Ectodermal cell (in vitro differentiated cells): Measurements from ENCODE around the gene OAT. TPM values are rescaled to one million over a fixed set of nuclear protein-coding genes. Genes with fewer than 3 reads are reported as not detected.

Experiments
- H3K27ac ChIP-seq: 2 replicates; pipeline ENCODE4 v1.7.0; 2013; ENCODE audit warnings: mild to moderate bottlenecking, low read depth, low read length; ENCODE audit not compliant: insufficient read depth, poor library complexity, severe bottlenecking
- H3K27me3 ChIP-seq: 2 replicates; pipeline ENCODE4 v1.7.0; 2013; ENCODE audit warnings: mild to moderate bottlenecking, low read length; ENCODE audit not compliant: insufficient read depth, control insufficient read depth, poor library complexity, severe bottlenecking
- H3K36me3 ChIP-seq: one replicate; pipeline ENCODE4 v1.7.0; 2013; ENCODE audit warnings: low read length; ENCODE audit not compliant: control insufficient read depth, insufficient read depth
- H3K4me1 ChIP-seq: one replicate; pipeline ENCODE4 v1.7.0; 2013; ENCODE audit warnings: low read length; ENCODE audit not compliant: control insufficient read depth, insufficient read depth
- H3K4me3 ChIP-seq: 2 replicates; pipeline ENCODE4 v1.7.0; 2013; ENCODE audit warnings: low read depth, low read length, control low read depth; ENCODE audit not compliant: insufficient read depth
- H3K9me3 ChIP-seq: 2 replicates; pipeline ENCODE4 v1.7.0; 2013; ENCODE audit warnings: mild to moderate bottlenecking, low read length, moderate library complexity; ENCODE audit not compliant: control insufficient read depth
- WGBS, 2 experiments: methylation state at CpG; one replicate each; pipeline ENCODE4 v1.1.7; 2013; ENCODE audit warnings: missing lambda C conversion rate in 2 of 2; 5-methylcytosine and 5-hydroxymethylcytosine counted together
- polyA plus RNA-seq, 4 experiments: library from polyadenylated mRNA; stranded (reverse); fragments of 50-300 nt; gene quantifications; one replicate each; pipeline ENCODE4 v1.2.3, GENCODE V29; 2013

Gene OAT
- polyA plus RNA-seq (2013, experiment 1 of 4) = 31.5 TPM
- polyA plus RNA-seq (2013, experiment 2 of 4) = 28.7 TPM
- polyA plus RNA-seq (2013, experiment 3 of 4) = 26.1 TPM
- 28.0 TPM for polyA plus RNA-seq (2013, experiment 4 of 4)

DNA sequence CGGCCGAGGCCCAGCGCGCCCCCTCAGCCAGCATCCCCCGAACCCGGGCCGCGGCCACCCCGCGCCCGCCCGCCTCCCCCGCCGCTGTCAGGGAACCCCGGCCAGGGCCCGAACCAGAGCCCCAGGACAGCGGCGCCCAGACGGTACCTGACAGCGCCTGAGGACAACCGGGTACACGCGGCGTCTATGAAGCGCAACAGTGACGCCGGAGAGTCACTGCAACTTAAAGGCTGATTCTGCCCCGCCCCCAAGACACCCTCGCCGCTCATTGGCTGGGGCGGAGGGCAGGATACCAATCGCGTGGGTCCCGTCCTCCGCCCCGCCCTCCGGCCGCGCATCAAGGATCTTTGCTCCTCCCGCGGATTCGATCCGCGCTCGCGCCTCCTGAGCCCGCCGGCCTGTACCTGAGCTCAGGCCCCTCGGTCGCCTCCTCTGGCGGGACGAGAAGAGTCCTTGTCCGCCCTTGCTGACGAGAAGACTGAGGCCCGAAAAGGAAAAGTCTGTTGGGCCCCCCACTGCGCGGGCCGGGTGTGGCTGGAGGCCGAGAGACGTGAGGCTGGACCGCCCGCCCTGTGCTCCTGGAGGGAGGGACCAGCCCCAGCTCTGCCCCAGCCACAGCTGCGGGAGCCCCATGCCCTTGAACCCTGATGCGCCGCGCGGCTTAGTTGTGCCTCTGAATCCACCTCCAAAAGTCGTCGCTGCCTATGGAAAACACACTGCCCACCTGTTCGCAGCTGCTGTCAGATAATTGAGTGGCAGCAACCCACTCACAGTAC lies at the start of gene OAT:
Gene OAT, minus strand, starts transcription at position 198 of the 776 bp plus-strand sequence. CDS start 6,752 bp downstream, outside the sequence.
- H3K4me3 ChIP-seq = peak within 1 kb of the TSS; percentile 51
- no peaks in the 10 kb centered on the region for H3K36me3 ChIP-seq
- 4 to 5% methylated on average over 70 of the region's 70 CpGs for WGBS, 2 experiments
- H3K27me3 ChIP-seq = peaks cover 42% of the 10 kb centered on the region
- H3K9me3 ChIP-seq = no peaks in the 10 kb centered on the region
- no peaks in the 10 kb centered on the region for H3K4me1 ChIP-seq
- H3K27ac ChIP-seq = no peak within 1 kb of the TSS

GRCh38 chr10:124467165-124467564 lies 48.4 kb upstream of the OAT start:
- Histone ChIP-seq H3K4me3 (no peak overlapping the region), H3K27me3 (peaks cover 12% of the 10 kb centered on the region), H3K36me3 (no peaks in the 10 kb centered on the region), H3K27ac (no peak overlapping the region), H3K4me1 (peaks cover 13% of the 10 kb centered on the region), H3K9me3 (no peaks in the 10 kb centered on the region)
- WGBS, 2 experiments = 91% methylated on average over 4 of the region's 4 CpGs

DNA sequence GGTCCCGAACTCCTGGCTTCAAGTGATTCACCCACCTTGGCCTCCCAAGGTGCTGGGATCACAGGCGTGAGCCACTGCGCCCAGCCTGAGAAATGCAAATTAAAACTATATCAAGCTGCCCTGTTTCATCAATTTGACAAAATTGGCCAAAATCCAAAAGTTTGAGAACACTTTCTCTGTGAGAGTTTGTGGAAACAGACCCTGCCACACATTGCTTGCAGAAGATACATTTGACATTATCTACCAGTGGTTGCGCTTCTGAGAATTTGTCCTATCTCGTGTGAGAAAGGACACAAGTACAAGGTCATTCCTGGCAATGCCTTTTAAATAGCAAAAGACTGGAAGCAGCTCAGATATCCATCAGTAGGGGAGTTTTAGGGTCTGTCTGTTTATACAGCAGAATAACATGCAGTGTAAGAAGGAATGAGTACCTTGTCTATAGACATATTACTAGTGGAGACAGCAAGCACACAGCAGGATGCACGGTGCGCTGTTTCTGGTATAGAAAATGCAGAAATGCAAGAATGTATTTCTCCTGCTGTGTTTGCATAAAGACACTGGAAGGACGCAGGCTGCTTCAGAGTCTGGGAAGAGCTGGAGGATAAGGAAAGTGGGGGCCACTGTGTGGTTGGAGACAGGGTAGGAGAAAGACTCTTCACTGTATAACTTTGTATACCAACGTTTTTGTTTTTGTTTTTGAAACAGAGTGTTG lies 47.2 kb upstream of the OAT start:
- Histone ChIP-seq H3K9me3 (no peaks in the 10 kb centered on the region), H3K27ac (no peak overlapping the region), H3K27me3 (peaks cover 12% of the 10 kb centered on the region), H3K4me1 (peaks cover 11% of the 10 kb centered on the region), H3K36me3 (no peaks in the 10 kb centered on the region), H3K4me3 (no peak overlapping the region)
- 54 to 56% methylated on average over 9 of the region's 9 CpGs for WGBS, 2 experiments

- Histone ChIP-seq H3K4me3 (no peak overlapping the region), H3K9me3 (no peaks in the 10 kb centered on the region), H3K27me3 (peaks cover 12% of the 10 kb centered on the region), H3K27ac (no peak overlapping the region), H3K4me1 (peaks cover 6% of the 10 kb centered on the region), H3K36me3 (no peaks in the 10 kb centered on the region)
- WGBS, 2 experiments = 82 to 84% methylated on average over 17 of the region's 17 CpGs
These were observed 46.5 kb upstream of the OAT start for GRCh38 chr10:124465003-124465776.

DNA sequence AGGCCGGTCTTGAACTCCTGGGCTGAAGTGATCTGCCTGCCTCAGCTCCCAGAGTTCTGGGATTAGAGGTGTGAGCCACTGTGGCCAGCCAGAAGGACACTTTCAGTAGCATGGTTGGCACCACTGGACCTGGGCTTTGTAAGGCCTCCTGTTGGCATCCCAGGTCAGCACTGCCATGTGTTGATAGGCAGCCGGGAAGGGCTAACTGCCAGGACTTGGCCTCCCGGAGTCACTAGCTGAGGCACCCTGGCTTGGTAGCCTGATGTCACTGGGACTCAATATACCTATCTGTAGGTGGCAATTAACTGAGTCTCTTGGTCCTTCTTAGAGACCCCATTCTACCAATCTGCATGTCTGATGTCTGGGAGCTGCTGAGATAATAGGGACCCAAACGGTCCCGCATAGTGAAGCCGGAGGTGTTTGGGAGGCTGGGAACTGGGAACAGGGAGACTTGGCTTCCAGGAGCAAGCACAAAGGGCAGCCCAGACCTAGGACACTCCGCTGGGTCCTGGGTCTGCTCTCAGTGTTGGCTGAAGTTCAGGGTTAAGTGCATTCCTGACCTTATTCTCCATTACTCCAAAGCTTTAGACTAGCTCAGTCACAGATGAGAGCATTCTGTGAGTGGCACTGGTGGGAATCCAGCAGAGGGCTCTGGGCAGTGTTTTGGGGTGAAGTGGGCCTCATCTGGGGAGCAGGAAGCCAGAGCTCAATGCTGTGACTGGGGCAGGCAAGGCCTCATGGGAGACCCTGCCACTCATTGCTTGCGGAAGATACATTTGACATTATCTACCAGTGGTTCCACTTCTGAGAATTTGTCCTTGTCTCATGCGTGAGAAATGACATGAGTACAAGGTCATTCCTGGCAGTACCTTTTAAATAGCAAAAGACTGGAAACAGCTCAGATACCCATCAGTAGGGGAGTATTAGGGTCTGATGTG lies 45.6 kb upstream of the OAT start:
- no peak overlapping the region for H3K27ac ChIP-seq
- peaks cover 12% of the 10 kb centered on the region for H3K27me3 ChIP-seq
- H3K4me1 ChIP-seq = no peaks in the 10 kb centered on the region
- 80 to 84% methylated on average over 9 of the region's 9 CpGs for WGBS, 2 experiments
- no peaks in the 10 kb centered on the region for H3K36me3 ChIP-seq
- H3K4me3 ChIP-seq = no peak overlapping the region
- H3K9me3 ChIP-seq = no peaks in the 10 kb centered on the region

DNA sequence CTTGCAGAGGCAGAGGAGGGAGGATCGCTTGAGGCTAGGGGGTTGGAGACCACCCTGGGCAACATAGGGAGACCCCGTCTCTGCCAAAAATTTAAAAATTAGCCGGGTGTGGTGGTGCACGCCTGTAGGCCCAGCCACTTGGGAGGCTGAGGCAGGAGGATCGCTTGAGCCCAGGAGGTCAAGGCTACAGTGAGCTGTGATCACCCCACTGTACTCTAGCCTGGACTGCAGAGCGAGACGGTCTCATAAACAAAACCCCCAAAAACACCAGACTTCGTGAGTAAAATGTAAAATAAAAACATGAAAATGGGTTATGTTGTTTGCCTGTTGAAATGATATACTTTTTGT lies 43.6 kb upstream of the OAT start:
- Histone ChIP-seq H3K4me3 (peak overlapping the region; percentile 64), H3K36me3 (no peaks in the 10 kb centered on the region), H3K9me3 (no peaks in the 10 kb centered on the region), H3K4me1 (no peaks in the 10 kb centered on the region), H3K27me3 (no peaks in the 10 kb centered on the region), H3K27ac (no peak overlapping the region)
- 85 to 86% methylated on average over 8 of the region's 8 CpGs for WGBS, 2 experiments

DNA sequence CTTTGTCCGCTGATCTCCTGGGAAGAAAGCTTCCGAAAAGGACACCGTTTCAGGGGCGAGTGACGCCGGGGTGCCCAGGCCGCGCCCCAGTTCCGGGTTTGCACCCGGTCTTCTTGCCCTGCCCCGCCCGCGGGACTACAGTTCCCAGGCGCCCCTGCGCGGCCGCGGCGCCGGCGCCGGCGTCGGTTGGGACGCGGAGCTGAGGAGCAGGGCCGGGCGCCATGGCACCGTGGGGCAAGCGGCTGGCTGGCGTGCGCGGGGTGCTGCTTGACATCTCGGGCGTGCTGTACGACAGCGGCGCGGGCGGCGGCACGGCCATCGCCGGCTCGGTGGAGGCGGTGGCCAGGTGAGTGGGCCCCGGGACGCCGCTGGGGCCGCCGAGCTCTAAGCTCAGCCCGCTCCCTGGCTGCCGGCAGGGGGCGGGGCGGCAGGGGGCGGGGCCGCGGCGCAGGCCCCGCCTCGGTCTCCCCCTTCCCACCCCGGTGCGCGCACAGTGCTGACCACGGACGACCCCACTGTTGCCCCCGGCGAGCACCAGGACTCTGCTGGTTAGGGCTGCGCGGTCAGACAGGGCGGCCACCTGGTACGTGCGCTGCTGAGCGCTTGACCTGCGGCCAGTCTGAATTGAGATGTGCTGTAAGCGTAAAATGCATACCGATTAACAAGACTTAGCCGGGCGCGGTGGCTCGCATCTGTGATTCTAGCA lies 43.1 kb upstream of the OAT start, which contains the start of gene LHPP:
Gene LHPP, plus strand, starts transcription at position 182 of the 706 bp plus-strand sequence. Its CDS starts 40 bp downstream, at position 222.
- H3K4me3 ChIP-seq = peak within 1 kb of the TSS; percentile 64
- H3K27me3 ChIP-seq = no peaks in the 10 kb centered on the region
- WGBS, 2 experiments = 4% methylated on average over 81 of the region's 81 CpGs
- no peak within 1 kb of the TSS for H3K27ac ChIP-seq
- H3K36me3 ChIP-seq = no peaks in the 10 kb centered on the region
- no peaks in the 10 kb centered on the region for H3K4me1 ChIP-seq
- no peaks in the 10 kb centered on the region for H3K9me3 ChIP-seq

GRCh38 chr10:124460144-124460543 lies 41.4 kb upstream of the OAT start:
- Histone ChIP-seq H3K4me3 (no peak overlapping the region), H3K4me1 (no peaks in the 10 kb centered on the region), H3K9me3 (no peaks in the 10 kb centered on the region), H3K27ac (no peak overlapping the region), H3K36me3 (no peaks in the 10 kb centered on the region), H3K27me3 (peaks cover 16% of the 10 kb centered on the region)
- WGBS, 2 experiments = 73 to 95% methylated on average over 4 to 5 of the region's 5 CpGs

DNA sequence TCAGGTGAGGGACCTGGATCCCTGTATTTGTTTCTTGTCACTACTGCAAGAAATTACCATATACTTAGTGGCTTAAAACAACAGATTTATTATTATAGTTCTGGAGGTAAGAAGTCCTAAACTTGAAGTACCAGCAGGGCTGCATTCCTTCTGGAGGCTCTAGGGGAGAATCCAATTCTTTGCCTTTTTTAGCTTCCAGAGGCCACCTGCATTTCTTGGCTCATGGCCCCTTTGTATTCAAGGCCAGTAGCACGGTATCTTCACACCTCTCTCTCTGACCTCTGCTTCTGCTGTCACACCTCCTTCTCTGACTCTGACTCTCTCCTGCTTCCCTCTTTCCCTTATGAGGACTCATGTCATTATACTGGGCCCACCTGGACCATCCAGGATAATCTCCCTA lies 40.7 kb upstream of the OAT start:
- 71 to 76% methylated on average over 1 of the region's 1 CpG for WGBS, 2 experiments
- Histone ChIP-seq H3K36me3 (no peaks in the 10 kb centered on the region), H3K27ac (no peak overlapping the region)

More for the DNA sequence above, 40.7 kb upstream of the OAT start:
- peaks cover 23% of the 10 kb centered on the region for H3K27me3 ChIP-seq
- no peaks in the 10 kb centered on the region for H3K9me3 ChIP-seq
- no peaks in the 10 kb centered on the region for H3K4me1 ChIP-seq
- H3K4me3 ChIP-seq = no peak overlapping the region
